NT2/D1 (cell line): Measurements from ENCODE around the gene GALNT1.

Experiments
- SUZ12 ChIP-seq: IDR thresholded peaks from 2 replicates; pipeline ENCODE4 v1.6.1; 2011; ENCODE audit not compliant: insufficient read length, insufficient read depth; ENCODE audit errors: extremely low read depth
- YY1 ChIP-seq: IDR thresholded peaks from 2 replicates; pipeline ENCODE4 v1.6.1; 2011; ENCODE audit not compliant: insufficient read length, insufficient read depth
- ZNF274 ChIP-seq: IDR thresholded peaks from 2 replicates; pipeline ENCODE4 v1.6.1; 2011; ENCODE audit warnings: mild to moderate bottlenecking, low read depth, low read length

DNA sequence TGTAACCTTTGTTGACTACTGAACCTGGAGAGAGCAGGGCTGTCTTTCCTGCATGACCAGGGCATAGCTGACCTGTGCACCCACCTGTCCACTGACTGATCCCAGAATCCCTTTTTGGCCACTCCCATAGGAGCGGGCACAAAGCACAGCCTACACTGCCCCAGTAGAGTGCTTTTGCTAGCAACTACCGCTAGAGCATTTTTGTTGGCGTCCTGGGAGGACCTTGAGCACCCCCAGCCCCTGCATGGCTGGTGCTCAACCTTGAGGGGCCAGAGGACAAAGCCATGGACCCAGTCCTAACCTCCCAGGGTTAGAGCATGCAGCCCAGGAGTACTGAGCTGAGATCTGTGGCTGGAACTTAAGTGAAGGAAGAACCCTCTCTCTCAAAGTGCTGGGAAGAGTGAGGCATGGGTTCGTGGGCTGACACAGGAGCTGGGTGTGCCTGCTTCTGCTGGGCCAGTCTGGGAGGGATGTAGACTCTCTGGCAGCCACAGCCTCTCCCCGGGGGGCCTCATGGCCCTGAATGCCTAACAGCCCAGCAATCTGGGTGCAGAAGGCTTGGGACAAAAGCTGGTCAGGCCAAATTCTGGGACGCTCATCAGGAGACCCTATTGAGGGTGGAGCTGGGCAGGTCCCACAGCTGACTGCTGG is 140.0 kb downstream of the GALNT1 start:
- TF ChIP-seq ZNF274 (no peak), YY1 (no peak), SUZ12 (no peak)
